Calu3 (cell line): ENCODE results near the gene CACNA2D4. TPM values are rescaled to one million over a fixed set of nuclear protein-coding genes. Genes with fewer than 3 reads are reported as not detected.

Experiments used
- BruUV-seq: library from RNA; stranded (reverse); fragments of 400-500 nt; replicated peaks from 2 replicates; lab custom pipeline; 2021; lab: Mats Ljungman, UMichigan
- CTCF ChIA-PET: fragments of 300-600 bp; sonication (Branson Sonifier 250); formaldehyde crosslinking; loops from one replicate; lab custom pipeline; 2022; ENCODE audit warnings: antibody characterized with exemption; lab: Charles Lee
- DNase-seq: peaks from one replicate; pipeline ENCODE4 v3.0.0; 2022
- H3K27ac Mint-ChIP-seq: one replicate; pipeline ENCODE4 v1.8.0; 2022; ENCODE audit warnings: mixed read lengths; ENCODE audit not compliant: unreplicated experiment
- H3K27me3 Mint-ChIP-seq: one replicate; pipeline ENCODE4 v1.8.0; 2022; ENCODE audit warnings: mixed read lengths; ENCODE audit not compliant: unreplicated experiment
- H3K36me3 Mint-ChIP-seq: one replicate; pipeline ENCODE4 v1.8.0; 2022; ENCODE audit warnings: mild to moderate bottlenecking, moderate library complexity, mixed read lengths; ENCODE audit not compliant: insufficient read depth, unreplicated experiment
- H3K4me1 Mint-ChIP-seq: one replicate; pipeline ENCODE4 v1.8.0; 2022; ENCODE audit warnings: mild to moderate bottlenecking, low read depth, mixed read lengths; ENCODE audit not compliant: unreplicated experiment
- H3K4me3 Mint-ChIP-seq: one replicate; pipeline ENCODE4 v1.8.0; 2022; ENCODE audit warnings: mild to moderate bottlenecking, low read depth, moderate library complexity, mixed read lengths; ENCODE audit not compliant: unreplicated experiment
- H3K9me3 Mint-ChIP-seq: one replicate; pipeline ENCODE4 v1.8.0; 2022; ENCODE audit warnings: low read depth, mixed read lengths; ENCODE audit not compliant: unreplicated experiment
- intact Hi-C: fragments of 100-400 bp; cut with micrococcal nuclease; formaldehyde crosslinking; loops from one replicate; pipeline ENCODE4 v1.10.0; 2022; ENCODE audit not compliant: unreplicated experiment
- total RNA-seq: library from RNA; stranded (reverse); gene quantifications from 2 replicates; pipeline ENCODE4 v1.2.3, GENCODE V29; 2022
- TF ChIP-seq, protein P1 (sequence below): fragments of 200-600 bp; IDR thresholded peaks from one replicate; pipeline ENCODE4 v1.8.0; 2022; ENCODE audit warnings: antibody characterized with exemption; ENCODE audit not compliant: unreplicated experiment

CACNA2D4 gene
- total RNA-seq, 1 experiment from 2014 or later: 0.80 TPM

GRCh38 chr12:1886396-1887008, 31.9 kb downstream of the CACNA2D4 start:
- no peak overlapping the region for H3K4me3 Mint-ChIP-seq
- DNase-seq: no peak
- no peak overlapping the region for H3K27ac Mint-ChIP-seq
- H3K4me1 Mint-ChIP-seq: no peaks in the 10 kb centered on the region
- peaks cover 93% of the 10 kb centered on the region for H3K27me3 Mint-ChIP-seq
- intact Hi-C loops: no loop called here
- CTCF ChIA-PET: no interaction called here
- H3K36me3 Mint-ChIP-seq: no peaks in the 10 kb centered on the region
- H3K9me3 Mint-ChIP-seq: no peaks in the 10 kb centered on the region
- TF ChIP-seq, protein P1, sequence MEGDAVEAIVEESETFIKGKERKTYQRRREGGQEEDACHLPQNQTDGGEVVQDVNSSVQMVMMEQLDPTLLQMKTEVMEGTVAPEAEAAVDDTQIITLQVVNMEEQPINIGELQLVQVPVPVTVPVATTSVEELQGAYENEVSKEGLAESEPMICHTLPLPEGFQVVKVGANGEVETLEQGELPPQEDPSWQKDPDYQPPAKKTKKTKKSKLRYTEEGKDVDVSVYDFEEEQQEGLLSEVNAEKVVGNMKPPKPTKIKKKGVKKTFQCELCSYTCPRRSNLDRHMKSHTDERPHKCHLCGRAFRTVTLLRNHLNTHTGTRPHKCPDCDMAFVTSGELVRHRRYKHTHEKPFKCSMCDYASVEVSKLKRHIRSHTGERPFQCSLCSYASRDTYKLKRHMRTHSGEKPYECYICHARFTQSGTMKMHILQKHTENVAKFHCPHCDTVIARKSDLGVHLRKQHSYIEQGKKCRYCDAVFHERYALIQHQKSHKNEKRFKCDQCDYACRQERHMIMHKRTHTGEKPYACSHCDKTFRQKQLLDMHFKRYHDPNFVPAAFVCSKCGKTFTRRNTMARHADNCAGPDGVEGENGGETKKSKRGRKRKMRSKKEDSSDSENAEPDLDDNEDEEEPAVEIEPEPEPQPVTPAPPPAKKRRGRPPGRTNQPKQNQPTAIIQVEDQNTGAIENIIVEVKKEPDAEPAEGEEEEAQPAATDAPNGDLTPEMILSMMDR: no peak
- BruUV-seq: no TSS peak

- Mint-ChIP-seq H3K36me3 (no peaks in the 10 kb centered on the region), H3K4me1 (no peaks in the 10 kb centered on the region), H3K4me3 (no peak overlapping the region), H3K9me3 (no peaks in the 10 kb centered on the region), H3K27ac (no peak overlapping the region), H3K27me3 (peaks cover 93% of the 10 kb centered on the region)
- CTCF ChIA-PET: no interaction called here
- no peak for DNase-seq
- TF ChIP-seq, protein P1: no peak
- intact Hi-C loops: no loop called here
- BruUV-seq: no TSS peak
Measured at GRCh38 chr12:1885599-1886245, 32.7 kb downstream of the CACNA2D4 start.

DNA sequence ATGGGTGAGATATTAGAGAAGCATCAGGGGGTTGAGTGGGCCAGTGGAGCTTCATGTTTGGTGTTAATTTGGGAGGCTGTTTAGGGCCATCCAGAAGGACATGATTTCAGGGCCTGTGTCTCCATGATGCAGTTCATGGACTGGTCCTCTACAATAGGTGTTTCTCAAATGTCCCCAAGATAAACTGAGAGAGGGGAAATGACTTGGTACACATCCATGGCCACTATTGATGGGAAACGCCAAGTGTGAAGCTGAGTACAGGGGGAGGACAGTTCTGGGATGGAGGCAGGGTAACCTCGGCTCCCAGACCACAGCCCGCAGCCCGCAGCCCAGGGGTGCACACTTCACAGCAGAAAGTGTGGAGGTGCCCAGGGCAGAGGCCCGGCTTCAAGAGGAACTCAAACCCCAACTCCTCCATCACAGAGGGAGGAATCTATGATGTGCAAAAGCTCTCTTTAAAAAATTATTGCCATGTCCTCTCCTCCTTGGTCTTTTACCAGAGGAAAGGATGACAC, 33.3 kb downstream of the CACNA2D4 start:
- H3K4me3 Mint-ChIP-seq: no peak overlapping the region
- intact Hi-C loops: no loop called here
- DNase-seq: no peak
- no peak overlapping the region for H3K27ac Mint-ChIP-seq
- TF ChIP-seq, protein P1: no peak
- no peaks in the 10 kb centered on the region for H3K9me3 Mint-ChIP-seq
- no TSS peak for BruUV-seq
- H3K27me3 Mint-ChIP-seq: peaks cover 97% of the 10 kb centered on the region
- CTCF ChIA-PET: interaction anchor here (1.0 kb wide), 1 partner anchor 55 kb away, joined by 4 read pairs; no protein-coding TSS in a partner anchor
- H3K36me3 Mint-ChIP-seq: no peaks in the 10 kb centered on the region
- H3K4me1 Mint-ChIP-seq: no peaks in the 10 kb centered on the region

DNA sequence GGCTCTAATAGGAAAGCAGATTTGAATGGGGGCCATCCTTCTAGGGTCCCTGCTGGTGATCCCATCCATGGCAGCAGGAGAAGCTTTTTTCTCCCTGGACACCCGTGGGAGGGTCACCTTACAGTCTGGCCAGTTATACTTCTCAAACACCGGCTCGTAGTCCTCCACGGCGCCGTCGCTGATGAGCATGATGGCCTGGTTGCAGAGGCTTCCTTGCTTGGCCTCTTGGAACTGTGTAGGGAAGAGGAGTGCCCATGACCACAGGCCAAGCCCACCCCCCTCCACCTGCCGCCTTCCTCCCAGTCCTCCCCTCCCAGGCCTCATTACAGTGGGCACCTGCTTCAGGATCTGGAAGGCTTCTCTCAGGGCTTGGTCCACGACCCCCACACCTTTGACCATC, 33.8 kb downstream of the CACNA2D4 start:
- no peak for DNase-seq
- H3K4me3 Mint-ChIP-seq: no peak overlapping the region
- CTCF ChIA-PET: interaction anchor here (1.0 kb wide), 1 partner anchor 55 kb away, joined by 4 read pairs; no protein-coding TSS in a partner anchor
- TF ChIP-seq, protein P1: no peak
- intact Hi-C loops: no loop called here
- no peaks in the 10 kb centered on the region for H3K4me1 Mint-ChIP-seq
- H3K27me3 Mint-ChIP-seq: peaks cover 100% of the 10 kb centered on the region
- H3K36me3 Mint-ChIP-seq: no peaks in the 10 kb centered on the region
- H3K27ac Mint-ChIP-seq: no peak overlapping the region
- no peaks in the 10 kb centered on the region for H3K9me3 Mint-ChIP-seq
- BruUV-seq: no TSS peak
